GM18867 (cell line): ENCODE data around the gene CNOT8.
"Not testable (repeated sequence)": the region's sequence is repeated elsewhere in the genome, so short reads cannot be mapped to it uniquely, and the experiment has no call there.

Experiments used
- ATAC-seq: cut with Tn5 transposase; IDR thresholded peaks from one replicate; pipeline ENCODE4 v1.9.1; 2021; ENCODE audit warnings: mild to moderate bottlenecking, moderate library complexity; ENCODE audit not compliant: unreplicated experiment

CNOT8 gene

GRCh38 chr5:154834053-154834452, 24.4 kb upstream of the CNOT8 start:
- ATAC-seq, result no peak

- ATAC-seq, result not testable (repeated sequence)
Measured at GRCh38 chr5:154835701-154836052, 22.8 kb upstream of the CNOT8 start.

DNA sequence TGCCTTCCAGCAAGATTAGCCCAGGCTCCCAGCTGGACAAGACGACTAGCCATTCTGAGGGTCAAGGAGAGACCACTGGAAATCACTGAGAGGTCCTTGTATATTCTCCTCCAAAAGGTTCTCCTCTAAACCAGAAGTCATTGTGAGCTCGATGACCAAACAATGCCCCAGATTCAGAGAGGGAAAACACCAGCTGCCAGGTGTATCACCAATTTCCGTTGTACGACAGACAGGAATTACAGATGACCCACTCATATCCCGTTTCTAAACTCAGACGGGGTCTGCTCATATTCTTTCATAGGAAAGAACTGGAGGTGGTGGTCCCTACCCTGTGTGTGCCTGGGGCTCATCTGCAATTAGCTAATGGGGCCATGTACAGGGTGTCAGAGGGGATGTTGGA, 22.2 kb upstream of the CNOT8 start:
- ATAC-seq, result no peak

GRCh38 chr5:154837009-154837901, 21.2 kb upstream of the CNOT8 start:
- ATAC-seq, result no peak

- ATAC-seq, result no peak
Measured at GRCh38 chr5:154840435-154841272, 17.8 kb upstream of the CNOT8 start.

- ATAC-seq, result no peak
Measured at GRCh38 chr5:154841273-154841661, 17.2 kb upstream of the CNOT8 start.

DNA sequence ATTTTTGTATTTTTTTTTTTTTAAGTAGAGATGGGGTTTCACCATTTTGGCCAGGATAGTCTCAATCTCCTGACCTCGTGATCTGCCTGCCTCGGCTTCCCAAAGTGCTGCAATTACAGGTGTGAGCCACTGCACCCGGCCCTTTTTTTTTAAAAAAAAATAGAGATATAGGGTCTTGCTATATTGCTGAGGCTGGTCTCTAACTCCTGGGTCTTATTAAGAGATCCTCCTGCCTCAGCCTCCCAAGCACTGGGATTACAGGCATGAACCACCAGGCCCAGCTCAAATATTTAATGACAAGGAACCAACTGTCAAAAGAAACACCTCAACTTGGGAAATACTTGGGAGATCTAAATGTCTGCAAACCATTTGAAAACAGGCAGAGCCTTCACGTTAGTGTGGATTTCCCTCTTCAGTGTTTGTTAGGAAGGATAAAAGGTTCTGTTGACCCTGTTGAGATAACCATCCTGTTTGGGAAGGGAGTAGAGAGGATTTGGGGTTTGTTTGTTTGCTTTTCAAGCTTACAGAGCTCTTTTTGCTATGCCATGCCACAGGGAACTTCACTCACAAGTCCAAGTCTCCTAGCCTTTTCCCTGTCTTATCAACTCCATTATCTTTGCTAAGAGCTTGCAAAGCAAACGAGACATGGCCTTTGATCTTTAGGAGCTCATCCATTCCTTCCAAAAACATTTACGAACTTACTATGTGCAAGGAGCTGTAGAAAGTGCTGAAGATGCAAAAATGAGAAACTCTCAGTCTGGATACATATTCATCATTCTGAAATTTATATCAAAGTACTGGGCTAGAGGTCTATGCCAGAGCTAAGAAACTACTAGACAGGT, 15.5 kb upstream of the CNOT8 start:
- no peak for ATAC-seq

GRCh38 chr5:154844809-154845208, 13.6 kb upstream of the CNOT8 start:
- ATAC-seq, result no peak

DNA sequence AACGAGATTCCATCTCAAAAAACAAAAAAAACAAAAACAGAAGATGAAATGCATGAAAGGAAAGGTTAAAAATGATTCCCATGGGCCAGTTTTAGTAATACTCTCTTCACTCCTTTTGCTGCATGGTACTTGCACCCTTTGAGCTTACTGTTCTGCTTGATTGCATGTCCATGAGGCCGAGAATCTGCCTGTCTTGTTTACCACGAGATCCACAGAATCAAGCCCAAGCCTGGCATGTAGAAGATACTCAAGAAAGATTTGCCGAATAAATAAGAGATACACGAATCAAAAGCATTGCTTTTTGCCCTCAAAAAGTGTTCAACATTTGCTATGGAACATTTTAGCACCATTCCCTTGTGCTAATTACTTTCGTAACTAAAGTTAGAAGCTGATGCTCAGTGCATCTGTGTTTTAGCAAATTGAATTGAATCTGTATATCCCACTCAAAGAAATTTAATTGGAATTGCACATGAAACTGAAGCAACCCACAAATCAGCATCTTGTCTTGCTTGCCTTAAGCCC, 9.1 kb upstream of the CNOT8 start:
- no peak for ATAC-seq

GRCh38 chr5:154849791-154850201, 8.6 kb upstream of the CNOT8 start:
- no peak for ATAC-seq

DNA sequence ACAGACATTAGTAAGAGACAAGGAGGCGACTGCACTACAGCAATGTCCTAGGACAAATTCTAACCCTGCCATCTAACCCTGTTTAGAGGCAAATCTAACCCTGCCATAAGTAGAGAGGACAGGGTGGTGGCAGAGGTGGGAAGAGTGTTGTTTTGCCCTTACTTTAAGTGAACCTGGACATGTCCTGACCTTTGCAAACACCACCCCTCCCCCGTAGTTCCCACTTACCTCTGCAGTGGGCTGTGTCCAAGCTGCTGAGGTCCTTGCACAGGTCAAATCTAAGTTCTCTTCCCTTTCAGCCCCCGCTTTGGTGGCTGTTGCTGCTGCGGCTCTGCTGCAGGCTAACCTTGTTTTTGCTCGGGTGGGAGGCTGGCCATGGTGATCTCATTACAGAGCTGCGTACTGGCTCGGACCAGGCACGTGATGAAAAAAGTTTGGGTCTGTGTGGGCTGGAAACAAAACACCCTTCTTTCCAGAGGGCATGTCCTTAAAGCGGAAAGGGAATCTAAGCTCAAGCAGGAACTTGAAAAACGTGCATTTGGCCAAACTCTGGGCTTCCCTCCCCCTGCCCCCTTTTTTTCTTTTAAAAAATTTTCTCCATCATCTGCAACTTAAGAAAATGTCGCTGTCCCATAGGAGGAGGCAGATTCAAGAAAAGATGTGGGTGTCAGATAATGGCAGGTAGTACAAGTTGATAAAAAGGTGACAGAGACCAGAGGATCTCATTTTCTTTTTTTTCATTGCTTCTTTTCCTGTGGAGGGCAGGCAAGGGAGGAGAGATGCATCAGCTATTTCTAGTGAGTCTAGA, 8.0 kb upstream of the CNOT8 start, which contains the start of gene FAXDC2:
Gene FAXDC2 (minus strand): TSS at position 349 of the 808 bp plus-strand sequence. CDS start 12,425 bp downstream, outside the sequence.
- ATAC-seq, result no peak

GRCh38 chr5:154851351-154851750, 7.1 kb upstream of the CNOT8 start:
- no peak for ATAC-seq

DNA sequence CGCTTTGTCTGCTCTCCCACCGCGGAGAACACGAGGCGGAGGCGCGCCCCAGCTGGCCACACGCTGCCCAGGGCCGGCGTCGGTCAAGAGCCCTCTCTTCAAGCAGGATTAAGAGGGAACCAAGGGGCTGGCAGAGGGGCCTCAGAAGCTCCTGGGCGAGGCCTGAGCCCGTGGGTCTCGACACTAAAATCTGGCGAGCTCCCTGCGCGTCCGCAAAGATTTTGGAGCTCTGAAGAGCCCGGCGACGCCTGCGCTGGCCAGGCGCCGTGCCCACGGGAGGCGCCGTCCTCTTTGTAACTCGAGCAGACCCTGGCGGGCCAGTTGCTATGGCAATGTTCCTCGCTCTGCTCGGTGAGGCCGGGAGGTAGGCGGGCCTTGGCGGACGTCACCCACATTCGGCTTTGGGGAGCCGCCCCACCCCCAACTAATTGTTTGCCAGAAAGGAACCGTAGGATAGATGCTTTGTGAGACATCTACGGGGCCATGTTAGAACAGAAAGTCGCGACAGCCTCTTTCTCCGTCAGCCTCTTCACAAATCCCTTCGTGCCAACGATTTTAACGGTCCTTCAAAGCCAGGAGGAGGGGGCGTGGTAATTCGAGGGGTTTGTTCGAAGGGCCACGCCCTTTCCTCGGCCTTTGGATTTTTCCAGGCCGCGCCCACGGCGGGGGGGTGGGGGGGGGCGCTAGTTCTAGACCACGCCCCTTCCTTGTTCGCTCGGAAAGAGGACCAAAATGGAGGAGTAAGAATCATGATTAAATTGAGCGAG, 714 bp upstream of the CNOT8 start:
- peak; percentile 63 for ATAC-seq

GRCh38 chr5:154858972-154859871, 795 bp downstream of the CNOT8 start:
- ATAC-seq, result peak; percentile 20

DNA sequence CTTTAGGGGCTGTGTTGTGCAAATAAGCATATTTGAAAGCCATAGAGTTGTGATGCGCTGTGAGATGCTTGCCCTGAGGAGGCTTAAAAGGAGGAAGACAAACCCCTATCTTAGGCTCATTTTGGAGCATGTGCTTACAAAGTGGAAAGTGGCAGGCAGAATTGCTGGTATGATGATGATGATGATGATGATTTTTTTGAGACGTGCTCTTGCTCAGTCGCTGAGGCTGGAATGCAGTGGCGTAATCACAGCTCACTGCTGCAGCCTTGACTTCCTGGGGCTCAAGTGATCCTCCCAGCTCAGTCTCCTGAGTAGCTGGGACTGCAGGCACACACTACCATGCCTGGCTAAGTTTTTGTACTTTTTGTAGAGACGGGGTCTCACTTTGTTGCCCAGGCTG, 1.7 kb downstream of the CNOT8 start:
- ATAC-seq, result no peak

DNA sequence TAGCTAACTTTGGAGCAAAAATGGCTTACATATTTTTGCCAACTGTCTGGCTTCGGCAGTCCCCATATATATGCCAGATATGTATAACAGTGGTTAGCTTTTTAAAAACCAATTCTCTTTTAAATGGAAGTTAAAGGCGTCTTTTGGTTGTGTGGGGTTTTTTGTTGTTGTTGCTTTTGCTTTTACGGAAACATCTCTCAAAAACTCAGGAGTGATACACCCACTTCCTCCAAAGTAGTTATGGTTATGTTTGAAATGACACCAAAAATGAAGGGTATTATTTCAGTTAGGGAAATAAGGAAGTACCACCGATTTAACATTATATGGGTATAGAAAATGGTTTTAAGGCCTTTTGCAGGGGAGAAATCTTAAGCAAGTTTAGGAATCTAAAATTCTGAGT, 2.3 kb downstream of the CNOT8 start:
- no peak for ATAC-seq

- ATAC-seq, result no peak
Measured at GRCh38 chr5:154861946-154862345, 3.5 kb downstream of the CNOT8 start.

DNA sequence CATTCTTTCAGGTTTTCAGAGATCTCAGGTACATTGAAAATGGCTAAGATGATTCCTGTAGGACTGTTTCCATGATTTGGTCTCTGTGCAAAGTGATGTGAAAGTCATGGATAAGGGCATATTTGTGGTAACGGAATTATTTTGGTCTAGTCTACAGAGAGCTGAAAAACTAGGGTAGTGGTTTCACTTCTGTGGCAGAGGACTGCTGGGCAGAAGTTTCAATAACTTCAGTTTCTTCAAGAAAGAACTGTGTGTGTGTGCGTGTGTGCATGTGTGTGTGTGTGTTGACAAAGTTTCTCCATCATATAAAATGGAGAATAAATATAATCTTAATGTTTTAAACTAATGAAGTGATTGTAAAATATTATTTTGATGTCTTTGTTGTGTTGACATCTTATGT, 4.3 kb downstream of the CNOT8 start:
- ATAC-seq, result peak; percentile 26
